HG02759 (cell line): ENCODE results near the gene RPL11.
A peak's percentile ranks its signal among the peaks of the same experiment; 100 is the strongest.
"Not testable (repeated sequence)": the region's sequence is repeated elsewhere in the genome, so short reads cannot be mapped to it uniquely, and the experiment has no call there.

Source experiments
- ATAC-seq: cut with Tn5 transposase; IDR thresholded peaks from one replicate; pipeline ENCODE4 v1.9.1; 2021; ENCODE audit warnings: mild to moderate bottlenecking, moderate library complexity; ENCODE audit not compliant: unreplicated experiment

Gene RPL11

DNA sequence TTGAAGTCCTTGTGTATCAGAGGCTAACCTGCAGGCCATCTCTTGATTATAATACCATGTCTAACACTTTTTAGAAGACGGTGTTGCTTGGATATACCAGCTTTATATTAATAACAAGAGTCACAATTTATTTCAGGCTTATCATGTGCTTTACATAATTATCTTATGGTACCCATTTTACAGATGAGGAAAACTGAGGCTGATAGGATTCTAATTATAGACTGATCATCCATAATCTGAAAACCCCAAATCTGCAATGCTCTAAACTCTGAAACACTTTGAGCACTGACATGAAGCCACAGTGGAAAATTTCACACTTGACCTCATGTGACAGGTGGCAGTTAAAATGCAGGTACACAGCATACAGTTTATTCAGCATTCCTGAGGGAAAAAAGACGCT, 7.2 kb upstream of the RPL11 start:
- no peak for ATAC-seq

DNA sequence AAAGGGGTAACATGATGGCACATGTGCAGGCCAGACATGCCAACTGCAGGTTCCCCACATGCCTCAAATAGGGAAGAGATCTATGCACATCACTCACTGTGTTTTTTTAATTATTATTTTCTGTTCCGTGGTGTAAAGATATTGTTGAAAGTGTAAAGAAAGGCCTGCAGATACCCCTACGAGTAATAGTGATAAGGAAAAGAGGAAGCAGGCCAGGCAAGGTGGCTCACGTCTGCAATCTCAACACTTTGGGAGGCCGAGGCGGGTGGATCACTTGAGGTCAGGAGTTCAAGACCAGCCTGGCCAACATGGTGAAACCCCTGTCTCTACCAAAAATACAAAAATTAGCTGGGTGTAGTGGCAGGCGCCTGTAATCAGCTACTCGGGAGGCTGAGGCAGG, 6.4 kb upstream of the RPL11 start:
- not testable (repeated sequence) for ATAC-seq

DNA sequence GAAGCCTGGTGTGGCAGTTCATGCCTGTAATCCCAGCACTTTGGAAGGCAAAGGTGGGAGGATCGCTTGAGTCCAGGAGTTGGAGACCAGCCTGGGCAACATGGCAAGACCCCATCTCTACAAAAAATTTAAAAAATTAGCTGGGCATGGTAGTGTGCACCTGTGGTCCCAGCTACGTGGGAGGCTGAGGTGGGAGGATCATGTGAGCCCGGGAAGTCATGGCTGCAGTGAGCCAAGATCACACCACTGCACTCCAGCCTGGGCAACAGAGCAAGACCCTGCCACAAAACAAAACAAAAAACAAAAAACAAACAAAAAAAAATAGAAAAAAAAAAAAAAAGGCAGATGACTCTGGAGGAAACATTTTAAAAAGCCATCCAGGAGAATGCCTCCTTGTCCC, 3.9 kb upstream of the RPL11 start:
- not testable (repeated sequence) for ATAC-seq

DNA sequence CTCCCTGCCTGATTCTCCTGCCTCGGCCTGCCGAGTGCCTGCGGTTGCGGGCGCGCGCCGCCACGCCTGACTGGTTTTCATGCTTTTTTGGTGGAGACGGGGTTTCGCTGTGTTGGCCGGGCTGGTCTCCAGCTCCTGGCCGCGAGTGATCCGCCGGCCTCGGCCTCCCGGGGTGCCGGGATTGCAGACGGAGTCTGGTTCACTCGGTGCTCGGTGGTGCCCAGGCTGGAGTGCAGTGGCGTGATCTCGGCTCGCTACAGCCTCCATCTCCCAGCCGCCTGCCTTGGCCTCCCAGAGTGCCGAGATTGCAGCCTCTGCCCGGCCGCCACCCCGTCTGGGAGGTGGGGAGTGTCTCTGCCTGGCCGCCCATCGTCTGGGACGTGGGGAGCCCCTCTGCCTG, 3.3 kb upstream of the RPL11 start:
- ATAC-seq: not testable (repeated sequence)

DNA sequence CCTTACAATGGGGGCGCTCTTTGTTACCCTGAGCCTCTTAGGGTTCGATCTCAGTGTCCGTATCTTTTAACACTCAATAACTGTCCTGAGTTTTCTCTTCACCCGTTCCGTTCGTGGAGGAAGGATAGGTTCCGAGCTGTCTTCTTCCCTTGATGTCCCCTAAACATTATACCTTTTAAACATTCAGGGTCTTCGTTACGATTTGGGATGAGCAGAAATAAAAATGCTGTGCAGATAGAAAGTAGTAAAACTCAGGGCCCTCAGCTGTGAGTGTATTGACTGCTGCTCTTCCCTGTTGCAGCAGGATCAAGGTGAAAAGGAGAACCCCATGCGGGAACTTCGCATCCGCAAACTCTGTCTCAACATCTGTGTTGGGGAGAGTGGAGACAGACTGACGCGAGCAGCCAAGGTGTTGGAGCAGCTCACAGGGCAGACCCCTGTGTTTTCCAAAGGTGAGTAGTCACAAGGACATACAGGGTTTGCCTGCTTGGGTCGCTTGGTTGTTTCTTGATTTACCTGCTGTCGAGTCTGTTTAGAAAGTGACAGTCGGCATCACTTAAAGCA, 784 bp downstream of the RPL11 start:
- no peak for ATAC-seq

DNA sequence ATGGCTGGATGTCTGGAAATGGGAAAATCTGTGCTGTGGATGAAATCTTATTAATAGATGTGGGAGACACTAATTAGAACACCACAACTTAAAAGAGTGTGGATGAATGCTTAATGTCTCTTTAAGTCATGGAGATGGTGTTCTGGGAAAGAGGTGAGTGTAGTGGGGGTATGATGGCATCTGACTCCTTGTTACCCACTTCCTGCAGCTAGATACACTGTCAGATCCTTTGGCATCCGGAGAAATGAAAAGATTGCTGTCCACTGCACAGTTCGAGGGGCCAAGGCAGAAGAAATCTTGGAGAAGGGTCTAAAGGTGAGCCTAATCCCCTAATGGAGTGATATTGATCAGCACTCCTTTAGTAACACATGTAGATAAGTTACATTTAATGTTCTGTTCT, 2.0 kb downstream of the RPL11 start:
- ATAC-seq: no peak

DNA sequence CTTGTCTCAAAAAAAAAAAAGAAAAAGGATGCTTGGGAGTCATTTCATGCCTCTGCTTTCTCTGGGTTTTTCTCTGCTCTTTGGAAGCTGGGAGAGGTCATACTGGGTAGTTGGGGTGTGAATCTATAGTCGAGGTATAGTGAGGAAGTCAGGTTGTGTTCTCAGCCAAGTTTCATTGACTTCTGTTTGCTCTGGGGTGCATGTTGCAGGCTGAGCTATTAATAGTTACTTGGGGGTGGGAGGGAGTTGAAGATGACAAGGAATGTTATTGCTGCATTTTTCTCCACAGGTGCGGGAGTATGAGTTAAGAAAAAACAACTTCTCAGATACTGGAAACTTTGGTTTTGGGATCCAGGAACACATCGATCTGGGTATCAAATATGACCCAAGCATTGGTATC, 2.8 kb downstream of the RPL11 start:
- ATAC-seq: no peak

DNA sequence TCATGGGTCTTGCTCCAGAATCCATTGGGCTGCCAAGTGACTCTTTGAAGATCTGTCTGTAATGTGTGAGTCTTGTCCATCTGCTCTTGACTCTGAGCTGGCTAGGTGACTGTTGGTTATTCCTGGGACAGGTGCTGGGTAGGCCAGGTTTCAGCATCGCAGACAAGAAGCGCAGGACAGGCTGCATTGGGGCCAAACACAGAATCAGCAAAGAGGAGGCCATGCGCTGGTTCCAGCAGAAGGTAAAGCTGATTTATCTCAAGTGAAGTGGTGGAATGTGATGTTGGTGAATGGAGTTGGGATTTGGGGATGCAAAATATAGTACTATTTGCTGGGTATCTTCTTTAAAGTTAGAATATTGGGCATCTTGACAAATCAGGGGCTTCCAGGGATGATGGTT, 4.1 kb downstream of the RPL11 start:
- ATAC-seq: no peak

DNA sequence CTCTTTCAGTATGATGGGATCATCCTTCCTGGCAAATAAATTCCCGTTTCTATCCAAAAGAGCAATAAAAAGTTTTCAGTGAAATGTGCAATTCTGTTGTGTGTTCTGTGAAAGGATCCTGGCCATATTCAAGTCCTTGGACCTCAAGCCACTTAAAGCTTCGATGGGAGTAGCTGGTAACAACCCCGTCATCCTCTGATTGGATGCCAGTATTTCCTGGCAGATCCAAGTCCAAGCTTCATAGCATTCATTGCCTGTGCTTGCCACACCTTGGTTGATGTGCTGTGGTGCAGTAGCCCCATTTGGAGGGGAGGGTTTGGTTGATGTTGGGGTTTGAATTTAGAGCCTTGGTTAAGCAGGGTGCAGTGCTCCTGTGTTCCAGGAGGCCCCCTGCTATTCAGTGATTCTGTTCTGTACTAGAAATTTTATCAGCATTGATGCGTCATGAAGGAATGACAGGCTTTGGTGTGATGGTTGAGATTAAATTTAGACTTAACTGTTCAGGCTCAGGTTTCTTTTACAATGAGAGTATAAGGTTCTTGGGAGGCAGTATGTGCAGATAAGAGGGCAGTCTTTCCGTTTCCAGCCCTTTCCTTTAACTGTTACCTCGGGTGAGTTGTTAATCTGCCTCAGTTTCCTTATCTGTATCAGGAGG, 4.9 kb downstream of the RPL11 start:
- no peak for ATAC-seq

DNA sequence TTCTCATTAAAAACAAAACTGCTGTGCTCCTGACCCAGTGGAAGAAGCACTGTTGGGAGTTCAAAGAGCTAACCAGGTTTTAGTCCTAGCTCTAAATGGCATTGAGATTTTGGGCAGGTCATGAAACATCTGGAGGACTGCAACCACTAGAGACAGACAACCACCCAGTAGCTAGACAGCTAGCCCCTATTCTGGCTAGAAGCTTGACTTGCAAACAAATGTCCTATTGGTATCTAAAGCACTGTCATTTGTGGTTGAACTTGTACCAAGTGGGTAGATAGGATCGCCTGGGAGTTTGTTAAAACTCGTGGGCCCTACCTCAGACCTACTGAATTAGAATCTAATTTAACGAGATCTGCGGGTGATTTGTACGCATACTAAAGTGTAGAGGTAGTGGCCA, 6.9 kb downstream of the RPL11 start:
- ATAC-seq: no peak

DNA sequence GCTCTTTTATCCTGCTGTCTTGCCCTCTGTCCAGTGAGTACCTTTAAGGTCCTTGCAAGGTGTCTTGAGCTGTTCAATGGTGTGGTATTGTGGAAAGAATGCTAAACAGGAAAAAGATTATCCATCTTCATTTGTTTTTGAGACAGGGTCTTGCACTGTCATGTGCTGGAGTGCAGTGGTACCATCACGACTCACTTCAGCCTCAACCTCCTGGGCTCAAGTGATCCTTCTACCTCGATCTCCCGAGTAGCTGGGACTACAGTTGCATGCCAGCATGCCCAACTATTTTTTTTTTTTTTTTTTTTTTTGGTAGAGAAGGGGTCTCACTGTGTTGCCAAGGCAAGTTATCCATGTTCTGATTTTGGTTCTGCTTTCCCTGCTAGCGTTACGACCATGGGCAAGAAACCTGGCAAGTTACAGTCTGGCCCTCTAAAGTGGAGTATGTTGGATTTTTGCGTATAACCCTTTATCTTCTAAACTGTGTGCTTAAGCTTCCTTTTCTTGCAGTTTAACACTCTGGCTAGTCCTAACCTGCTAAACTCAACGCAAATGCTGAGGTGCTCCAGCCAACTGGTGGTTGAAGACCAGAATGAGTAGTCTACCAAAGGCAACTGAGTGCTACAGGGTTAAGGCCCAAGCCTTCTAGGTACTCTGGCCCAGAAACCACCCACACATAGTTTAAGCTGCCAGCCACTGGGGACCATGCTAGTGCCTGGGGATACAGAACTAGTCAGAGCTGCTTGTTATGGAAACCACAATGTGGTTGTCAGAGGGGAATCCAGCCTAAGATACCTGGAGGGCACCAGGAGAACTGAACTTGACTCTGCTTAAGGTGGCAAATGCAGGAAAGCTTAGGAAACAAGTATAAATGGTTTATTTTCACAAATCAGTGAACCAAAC, 7.9 kb downstream of the RPL11 start:
- ATAC-seq: no peak

DNA sequence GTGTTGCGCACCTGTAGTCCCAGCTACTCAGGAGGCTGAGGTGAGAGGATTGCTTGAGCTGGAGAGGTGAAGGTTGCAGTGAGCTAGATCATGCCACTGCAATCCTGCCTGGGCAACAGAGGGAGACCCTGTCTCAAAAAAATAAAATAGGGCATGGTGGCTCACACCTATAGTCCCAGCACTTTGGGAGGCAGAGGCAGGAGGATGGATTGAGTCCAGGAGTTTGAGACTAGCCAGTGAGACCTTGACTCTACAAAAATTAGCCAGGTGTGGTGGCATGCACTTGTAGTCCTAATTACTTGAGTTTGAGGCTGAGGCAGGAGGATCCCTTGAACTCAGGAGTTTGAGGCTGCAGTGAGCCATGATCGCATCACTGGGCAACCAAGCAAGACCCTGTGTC, 9.7 kb downstream of the RPL11 start:
- no peak for ATAC-seq

DNA sequence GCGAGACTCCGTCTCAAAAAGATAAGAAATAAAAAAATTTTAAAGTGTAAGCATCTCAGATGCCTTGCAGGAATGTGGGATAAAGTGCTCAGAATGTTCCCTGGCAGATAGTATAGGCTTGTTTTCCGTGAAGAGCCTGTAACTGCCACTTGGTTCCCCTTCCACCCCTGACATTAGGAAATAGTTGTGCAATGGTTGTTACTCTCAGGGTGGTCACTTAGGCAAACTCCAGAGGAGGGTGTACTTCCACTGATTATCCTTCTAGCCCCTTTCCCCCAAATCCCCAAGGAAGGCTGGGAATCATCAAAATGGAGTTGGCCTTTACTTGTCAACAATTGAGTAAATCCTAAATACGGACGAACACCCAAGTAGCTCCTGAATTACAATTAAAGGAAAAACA, 10.4 kb downstream of the RPL11 start:
- no peak for ATAC-seq

DNA sequence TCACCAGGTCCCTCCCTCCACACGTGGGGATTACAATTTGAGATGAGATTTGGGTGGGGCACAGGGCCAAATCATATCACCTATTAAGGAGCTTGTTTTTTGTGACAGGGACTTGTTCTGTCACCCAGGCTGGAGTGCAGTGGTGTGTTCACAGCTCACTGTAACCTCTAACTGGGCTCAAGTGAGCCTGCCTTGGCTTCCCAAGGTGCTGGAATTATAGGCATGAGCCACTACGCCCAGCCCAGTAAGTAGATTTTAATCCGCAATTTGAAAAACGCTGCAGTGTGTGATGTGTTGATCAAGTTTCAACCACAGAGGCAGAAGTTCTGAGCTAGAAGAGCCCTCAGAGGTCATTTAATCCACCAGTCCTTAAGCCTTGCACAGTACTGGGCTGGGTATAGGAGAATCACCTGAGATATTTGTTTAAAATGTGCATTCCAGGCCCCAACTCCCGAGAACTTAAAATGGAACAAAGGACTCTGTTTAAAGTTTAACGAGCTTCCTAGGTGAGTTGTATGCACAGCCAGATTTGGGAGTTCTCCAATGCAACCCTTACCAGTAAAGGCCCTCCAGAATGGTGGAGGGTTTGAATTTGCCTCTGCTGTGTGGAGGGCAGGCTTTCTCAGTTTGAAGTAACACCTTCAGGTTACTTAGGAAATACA, 13.4 kb downstream of the RPL11 start:
- no peak for ATAC-seq

DNA sequence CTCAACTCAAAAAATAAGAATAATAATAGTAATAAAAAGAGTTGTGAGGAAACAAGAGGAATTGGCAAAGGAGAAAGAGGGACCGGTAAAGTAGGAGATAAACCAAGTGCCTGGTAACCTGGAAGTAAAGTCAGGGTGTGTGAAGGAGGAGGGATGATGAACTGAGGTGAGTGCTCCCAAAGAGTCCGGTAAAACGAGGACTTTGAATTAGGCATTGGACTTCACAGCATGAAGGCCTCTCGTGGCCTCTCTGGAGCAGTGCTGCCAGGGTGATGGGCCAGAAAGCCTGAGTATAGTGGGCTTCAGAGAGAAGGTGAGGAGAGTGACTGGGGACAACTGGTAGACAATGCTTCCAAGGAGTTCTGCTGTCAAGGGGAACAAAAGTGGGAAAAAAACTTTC, 17.6 kb downstream of the RPL11 start:
- ATAC-seq: no peak

DNA sequence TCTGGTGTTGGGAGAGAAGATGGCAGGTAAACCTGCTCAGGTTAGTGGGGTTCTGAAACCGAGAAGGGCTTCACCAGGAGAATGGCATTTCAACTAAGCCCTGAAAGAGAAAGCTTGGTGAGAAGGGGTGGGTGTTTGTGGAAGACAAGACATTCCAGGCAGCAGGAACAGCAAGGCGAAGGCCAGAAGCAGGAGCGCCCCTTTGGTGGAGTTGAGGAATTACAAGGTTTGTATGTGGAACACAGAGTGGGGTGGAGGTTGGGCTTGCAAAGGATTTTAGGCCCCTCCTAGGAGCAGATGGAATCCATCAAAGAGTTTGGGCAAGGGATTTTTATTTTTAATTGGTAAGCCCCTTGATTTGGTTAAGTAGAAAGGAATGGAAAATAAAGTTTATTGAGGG, 26.9 kb downstream of the RPL11 start:
- ATAC-seq: no peak

DNA sequence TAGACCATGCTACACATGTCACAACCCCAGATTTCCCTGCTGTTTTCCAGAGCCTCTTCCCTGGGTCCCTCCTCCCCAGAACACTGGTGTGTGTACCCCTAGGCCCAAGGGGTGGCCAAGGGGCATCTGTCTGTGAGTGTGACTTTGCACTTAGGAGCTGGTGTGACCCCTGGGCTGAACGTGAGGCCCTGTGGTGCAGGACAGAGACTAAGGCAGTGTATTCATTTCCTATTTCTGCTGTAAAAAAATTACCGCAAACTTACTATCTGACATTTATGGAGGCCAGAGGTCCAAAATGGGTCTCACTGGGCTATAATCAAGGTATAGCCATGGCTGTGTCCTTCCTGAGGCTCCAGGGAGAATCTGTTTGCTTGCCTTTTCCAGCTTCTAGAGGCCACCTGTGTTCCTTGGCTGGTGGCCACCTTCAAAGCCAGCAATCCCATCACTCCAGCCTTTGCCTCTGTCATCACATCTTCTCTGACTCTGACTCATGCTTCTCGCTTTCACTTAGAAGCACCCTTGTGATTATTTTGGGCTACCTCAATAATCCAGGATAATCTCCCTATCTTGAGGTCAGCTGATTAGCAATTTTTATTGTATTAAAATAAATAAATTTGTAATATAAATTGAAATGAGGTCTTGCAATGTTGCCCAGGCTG, 27.7 kb downstream of the RPL11 start:
- no peak for ATAC-seq

DNA sequence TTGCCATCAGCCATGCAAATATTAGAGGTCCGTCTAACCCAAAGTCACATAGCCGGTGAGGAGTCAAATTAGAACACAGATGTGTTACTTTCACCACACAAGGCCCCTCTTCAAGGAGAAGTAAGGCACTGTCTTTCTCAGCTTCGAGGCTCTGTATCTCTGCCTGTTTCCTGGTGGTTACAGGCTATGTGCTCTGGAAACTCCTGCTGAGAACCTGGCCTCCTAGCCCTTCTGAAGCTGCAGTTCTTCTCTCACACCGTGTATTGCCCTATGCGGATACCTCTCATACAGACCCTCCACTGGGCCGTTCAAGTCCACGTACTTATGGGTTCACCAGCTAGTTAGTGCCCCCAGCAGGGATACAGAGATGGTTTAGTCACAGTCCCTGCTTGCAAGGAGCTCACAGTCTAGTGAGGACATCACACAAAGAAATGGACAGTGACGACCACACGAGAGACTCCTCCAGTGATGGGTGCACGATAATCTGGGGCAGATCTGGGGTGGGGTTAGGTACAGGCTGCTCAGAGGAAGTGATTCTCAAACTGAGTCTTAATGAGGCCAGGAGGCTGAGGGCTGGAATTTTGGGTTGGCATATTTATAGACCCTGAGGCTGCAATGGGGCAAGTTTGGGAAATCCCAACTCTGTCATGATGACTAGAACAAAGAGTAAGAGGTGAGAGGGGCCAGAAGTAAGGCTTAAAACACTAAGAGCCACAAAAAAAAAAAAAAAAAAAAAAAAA, 28.8 kb downstream of the RPL11 start:
- ATAC-seq: peak; percentile 67

DNA sequence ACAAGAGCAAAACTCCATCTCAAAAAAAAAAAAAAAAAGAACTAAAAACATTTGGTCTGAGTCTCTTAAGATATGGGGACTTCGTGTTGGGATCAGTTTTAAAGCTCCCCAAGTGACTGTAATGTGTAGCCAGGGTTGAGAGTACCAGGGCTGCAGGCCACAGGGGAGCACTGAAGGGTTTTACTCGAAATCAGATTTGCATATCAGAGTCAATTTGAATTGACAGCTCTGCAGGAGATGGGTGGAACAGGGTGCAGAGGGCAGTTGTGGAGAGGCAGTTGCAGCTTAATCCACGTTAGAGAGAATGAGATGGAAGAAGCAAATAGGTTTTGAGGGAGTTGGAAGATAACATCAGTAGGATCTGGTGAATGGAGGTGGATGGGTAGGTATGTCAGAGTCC, 31.0 kb downstream of the RPL11 start:
- no peak for ATAC-seq

DNA sequence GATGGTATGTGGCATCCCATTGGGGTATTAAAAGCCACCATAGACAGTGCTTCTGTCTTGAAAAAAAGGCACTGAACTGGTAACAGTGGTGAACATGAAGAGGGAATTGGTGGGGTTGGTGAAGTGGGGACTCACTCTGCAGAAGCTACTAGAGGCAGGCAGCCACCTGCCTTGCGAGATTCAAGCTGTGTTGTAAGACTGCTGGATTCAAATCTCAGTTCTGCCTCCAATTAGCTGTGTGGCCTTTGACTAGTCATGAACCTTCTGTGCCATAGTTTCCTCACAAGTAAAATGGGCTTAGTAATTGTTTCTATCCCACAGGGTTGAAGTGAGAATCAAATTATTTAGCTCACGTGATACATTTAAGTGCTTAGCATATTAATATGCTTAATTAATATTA, 35.1 kb downstream of the RPL11 start:
- no peak for ATAC-seq
